GM23338 (cell line): ENCODE data around the gene GPR162. TPM values are rescaled to one million over a fixed set of nuclear protein-coding genes. Genes with fewer than 3 reads are reported as not detected.
A peak's percentile ranks its signal among the peaks of the same experiment; 100 is the strongest.

Experiments
- ATAC-seq: fragments of 200-7000 bp; cut with Tn5 transposase; 3 replicates; pipeline ENCODE4 v1.9.1; 2020
- DNase-seq: peaks from one replicate; pipeline ENCODE4 v3.0.0-alpha.2; 2015; ENCODE audit warnings: low spot score
- H2AFZ ChIP-seq: fragments of 200-600 bp; sonication (generic); 2 replicates; pipeline ENCODE4 v1.8.0; 2016; ENCODE audit warnings: antibody characterized with exemption, mild to moderate bottlenecking, moderate library complexity
- H3F3A ChIP-seq: fragments of 200-600 bp; sonication (generic); replicated peaks from 2 replicates; pipeline ENCODE4 v1.8.0; 2017; ENCODE audit warnings: antibody characterized with exemption, mixed run types, low read depth
- H3K27ac ChIP-seq: fragments of 200-600 bp; sonication (generic); 2 replicates; pipeline ENCODE4 v1.6.1; 2016; ENCODE audit warnings: low read depth
- H3K27me3 ChIP-seq: fragments of 200-600 bp; sonication (generic); 2 replicates; pipeline ENCODE4 v1.8.0; 2016; ENCODE audit warnings: mild to moderate bottlenecking, mixed run types, moderate library complexity; ENCODE audit not compliant: insufficient read depth
- H3K36me3 ChIP-seq: fragments of 200-600 bp; sonication (generic); 2 replicates; pipeline ENCODE4 v1.8.0; 2016; ENCODE audit warnings: mild to moderate bottlenecking; ENCODE audit not compliant: insufficient read depth
- H3K4me1 ChIP-seq: fragments of 200-600 bp; sonication (generic); 2 replicates; pipeline ENCODE4 v1.8.0; 2016; ENCODE audit warnings: mild to moderate bottlenecking, moderate library complexity; ENCODE audit not compliant: insufficient read depth
- H3K4me2 ChIP-seq: fragments of 200-600 bp; sonication (generic); 2 replicates; pipeline ENCODE4 v1.7.1; 2017; ENCODE audit warnings: mixed run types
- H3K4me3 ChIP-seq: fragments of 200-600 bp; sonication (generic); 2 replicates; pipeline ENCODE4 v1.6.1; 2016; ENCODE audit warnings: mixed run types
- H3K79me2 ChIP-seq: fragments of 200-600 bp; sonication (generic); replicated peaks from 2 replicates; pipeline ENCODE4 v1.8.0; 2017; ENCODE audit warnings: mild to moderate bottlenecking; ENCODE audit not compliant: insufficient read depth
- H3K9me2 ChIP-seq: fragments of 200-600 bp; sonication (generic); 2 replicates; pipeline ENCODE4 v1.8.0; 2017; ENCODE audit not compliant: insufficient read depth
- H4K20me1 ChIP-seq: fragments of 200-600 bp; sonication (generic); replicated peaks from 2 replicates; pipeline ENCODE4 v1.8.0; 2017; ENCODE audit warnings: mild to moderate bottlenecking; ENCODE audit not compliant: insufficient read depth
- H3K27ac Mint-ChIP-seq: 2 replicates; pipeline ENCODE4 v1.8.0; 2020; ENCODE audit warnings: inconsistent platforms, mild to moderate bottlenecking, moderate library complexity, mixed read lengths
- H3K27me3 Mint-ChIP-seq: 3 replicates; pipeline ENCODE4 v1.8.0; 2022; ENCODE audit warnings: low read depth, mild to moderate bottlenecking, moderate library complexity, mixed read lengths, inconsistent platforms; ENCODE audit not compliant: insufficient read depth, poor library complexity
- H3K36me3 Mint-ChIP-seq: 3 replicates; pipeline ENCODE4 v1.8.0; 2021; ENCODE audit warnings: low read depth, mild to moderate bottlenecking, inconsistent platforms, moderate library complexity, mixed read lengths
- H3K4me1 Mint-ChIP-seq: 3 replicates; pipeline ENCODE4 v1.8.0; 2020; ENCODE audit warnings: mild to moderate bottlenecking, inconsistent platforms, mixed read lengths
- H3K4me3 Mint-ChIP-seq: 3 replicates; pipeline ENCODE4 v1.8.0; 2021; ENCODE audit warnings: moderate library complexity, mild to moderate bottlenecking, inconsistent platforms, mixed read lengths
- H3K9me3 Mint-ChIP-seq: 3 replicates; pipeline ENCODE4 v1.8.0; 2020; ENCODE audit warnings: moderate library complexity, mild to moderate bottlenecking, inconsistent platforms, mixed read lengths
- CREB1 ChIP-seq: fragments of 250-450 bp; sonication (Bioruptor Pico); IDR thresholded peaks from 2 replicates; pipeline ENCODE4 v1.5.0; 2020; ENCODE audit warnings: low read depth, mild to moderate bottlenecking, moderate library complexity
- ETS1 ChIP-seq: IDR thresholded peaks from 2 replicates; pipeline ENCODE4 v1.6.1; 2016; ENCODE audit warnings: antibody characterized with exemption
- EZH2 ChIP-seq: fragments of 200-600 bp; sonication (generic); IDR thresholded peaks from one replicate; pipeline ENCODE4 v1.8.0; 2017; ENCODE audit warnings: antibody characterized with exemption, mild to moderate bottlenecking, low read depth; ENCODE audit not compliant: unreplicated experiment
- EZH2phosphoT487 ChIP-seq: fragments of 200-600 bp; sonication (generic); IDR thresholded peaks from one replicate; pipeline ENCODE4 v1.8.1; 2018; ENCODE audit warnings: antibody characterized with exemption; ENCODE audit not compliant: unreplicated experiment
- JUNB ChIP-seq: IDR thresholded peaks from one replicate; pipeline ENCODE4 v1.6.1; 2016; ENCODE audit warnings: antibody characterized with exemption; ENCODE audit not compliant: unreplicated experiment
- NANOG ChIP-seq: IDR thresholded peaks from 2 replicates; pipeline ENCODE4 v1.6.1; 2016; ENCODE audit warnings: antibody characterized with exemption, borderline replicate concordance
- POLR2AphosphoS5 ChIP-seq: IDR thresholded peaks from 2 replicates; pipeline ENCODE4 v1.6.1; 2016; ENCODE audit warnings: antibody characterized with exemption, low read depth
- STAT1 ChIP-seq: IDR thresholded peaks from one replicate; pipeline ENCODE4 v1.6.1; 2016; ENCODE audit warnings: antibody characterized with exemption; ENCODE audit not compliant: unreplicated experiment
- ZNF331 ChIP-seq: fragments of 250-450 bp; sonication (Bioruptor Pico); IDR thresholded peaks from 2 replicates; pipeline ENCODE4 v1.5.0; 2020; ENCODE audit warnings: low read depth, mild to moderate bottlenecking, moderate library complexity
- ZNF462 ChIP-seq: fragments of 250-450 bp; sonication (Bioruptor Pico); IDR thresholded peaks from 2 replicates; pipeline ENCODE4 v1.5.0; 2020; ENCODE audit warnings: mild to moderate bottlenecking, moderate library complexity
- polyA plus RNA-seq: library from polyadenylated mRNA; unstranded; fragments of >200 nt; fragmentation: Nextera tagmentation; extraction: Ambion mirVana; gene quantifications from 2 replicates; pipeline ENCODE4 v1.2.1, GENCODE V29; 2016
- total RNA-seq: library from RNA; depleted of rRNA; stranded (reverse); fragments of >200 nt; shearing (Covaris generic); gene quantifications from 2 replicates; pipeline ENCODE4 v1.2.3, GENCODE V29; 2014
- TF ChIP-seq, protein P1 (sequence below): IDR thresholded peaks from one replicate; pipeline ENCODE4 v1.6.1; 2018; ENCODE audit warnings: antibody characterized with exemption; ENCODE audit not compliant: unreplicated experiment
- TF ChIP-seq, protein P2 (sequence below), 2 experiments: fragments of 200-600 bp in 1 of 2; sonication (generic) in 1 of 2; conservative IDR thresholded peaks; 2 replicates each; pipeline versions ENCODE4 v1.5.1 to v1.6.1; 2016 to 2017; ENCODE audit warnings: antibody characterized with exemption in 2 of 2, low read depth in 2 of 2, mild to moderate bottlenecking in 2 of 2, moderate library complexity in 1 of 2

The GPR162 gene
- total and polyA plus RNA-seq, 2 experiments from 2014 or later = 4.7 to 5.0 TPM

- H3K4me3 ChIP-seq = no peak overlapping the region
- Mint-ChIP-seq H3K4me1 (peaks cover 22% of the 10 kb centered on the region), H3K27me3 (peaks cover 18% of the 10 kb centered on the region), H3K27ac (peak overlapping the region; percentile 12; the same call in 1 of the 2 replicates), H3K4me3 (no peak overlapping the region), H3K36me3 (no peaks in the 10 kb centered on the region; the same call in 2 of the 3 replicates), H3K9me3 (no peaks in the 10 kb centered on the region)
- no peaks in the 10 kb centered on the region for H3K27me3 ChIP-seq
- H3K9me2 ChIP-seq = no peaks in the 10 kb centered on the region
- H3K4me2 ChIP-seq = no peak overlapping the region
- H2AFZ ChIP-seq = peak overlapping the region; percentile 78
- H3F3A ChIP-seq = no peaks in the 10 kb centered on the region
- no peaks in the 10 kb centered on the region for H4K20me1 ChIP-seq
- no peak for TF ChIP-seq POLR2AphosphoS5
- TF ChIP-seq EZH2 = no peak
- no peak for TF ChIP-seq ZNF331 (CRISPR knock-in tag)
- no peak for TF ChIP-seq ETS1
- TF ChIP-seq ZNF462 (CRISPR knock-in tag) = no peak
- no peak for TF ChIP-seq STAT1
- TF ChIP-seq, protein P1, sequence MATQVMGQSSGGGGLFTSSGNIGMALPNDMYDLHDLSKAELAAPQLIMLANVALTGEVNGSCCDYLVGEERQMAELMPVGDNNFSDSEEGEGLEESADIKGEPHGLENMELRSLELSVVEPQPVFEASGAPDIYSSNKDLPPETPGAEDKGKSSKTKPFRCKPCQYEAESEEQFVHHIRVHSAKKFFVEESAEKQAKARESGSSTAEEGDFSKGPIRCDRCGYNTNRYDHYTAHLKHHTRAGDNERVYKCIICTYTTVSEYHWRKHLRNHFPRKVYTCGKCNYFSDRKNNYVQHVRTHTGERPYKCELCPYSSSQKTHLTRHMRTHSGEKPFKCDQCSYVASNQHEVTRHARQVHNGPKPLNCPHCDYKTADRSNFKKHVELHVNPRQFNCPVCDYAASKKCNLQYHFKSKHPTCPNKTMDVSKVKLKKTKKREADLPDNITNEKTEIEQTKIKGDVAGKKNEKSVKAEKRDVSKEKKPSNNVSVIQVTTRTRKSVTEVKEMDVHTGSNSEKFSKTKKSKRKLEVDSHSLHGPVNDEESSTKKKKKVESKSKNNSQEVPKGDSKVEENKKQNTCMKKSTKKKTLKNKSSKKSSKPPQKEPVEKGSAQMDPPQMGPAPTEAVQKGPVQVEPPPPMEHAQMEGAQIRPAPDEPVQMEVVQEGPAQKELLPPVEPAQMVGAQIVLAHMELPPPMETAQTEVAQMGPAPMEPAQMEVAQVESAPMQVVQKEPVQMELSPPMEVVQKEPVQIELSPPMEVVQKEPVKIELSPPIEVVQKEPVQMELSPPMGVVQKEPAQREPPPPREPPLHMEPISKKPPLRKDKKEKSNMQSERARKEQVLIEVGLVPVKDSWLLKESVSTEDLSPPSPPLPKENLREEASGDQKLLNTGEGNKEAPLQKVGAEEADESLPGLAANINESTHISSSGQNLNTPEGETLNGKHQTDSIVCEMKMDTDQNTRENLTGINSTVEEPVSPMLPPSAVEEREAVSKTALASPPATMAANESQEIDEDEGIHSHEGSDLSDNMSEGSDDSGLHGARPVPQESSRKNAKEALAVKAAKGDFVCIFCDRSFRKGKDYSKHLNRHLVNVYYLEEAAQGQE = no peak
- TF ChIP-seq, protein P2, sequence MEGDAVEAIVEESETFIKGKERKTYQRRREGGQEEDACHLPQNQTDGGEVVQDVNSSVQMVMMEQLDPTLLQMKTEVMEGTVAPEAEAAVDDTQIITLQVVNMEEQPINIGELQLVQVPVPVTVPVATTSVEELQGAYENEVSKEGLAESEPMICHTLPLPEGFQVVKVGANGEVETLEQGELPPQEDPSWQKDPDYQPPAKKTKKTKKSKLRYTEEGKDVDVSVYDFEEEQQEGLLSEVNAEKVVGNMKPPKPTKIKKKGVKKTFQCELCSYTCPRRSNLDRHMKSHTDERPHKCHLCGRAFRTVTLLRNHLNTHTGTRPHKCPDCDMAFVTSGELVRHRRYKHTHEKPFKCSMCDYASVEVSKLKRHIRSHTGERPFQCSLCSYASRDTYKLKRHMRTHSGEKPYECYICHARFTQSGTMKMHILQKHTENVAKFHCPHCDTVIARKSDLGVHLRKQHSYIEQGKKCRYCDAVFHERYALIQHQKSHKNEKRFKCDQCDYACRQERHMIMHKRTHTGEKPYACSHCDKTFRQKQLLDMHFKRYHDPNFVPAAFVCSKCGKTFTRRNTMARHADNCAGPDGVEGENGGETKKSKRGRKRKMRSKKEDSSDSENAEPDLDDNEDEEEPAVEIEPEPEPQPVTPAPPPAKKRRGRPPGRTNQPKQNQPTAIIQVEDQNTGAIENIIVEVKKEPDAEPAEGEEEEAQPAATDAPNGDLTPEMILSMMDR (conservative IDR thresholded peaks at IDR 0.05; ENCODE audit: low read depth in 2 of 2) = no peak
- TF ChIP-seq CREB1 = no peak
- no peak for TF ChIP-seq JUNB
- TF ChIP-seq EZH2phosphoT487 = no peak
- no peak for TF ChIP-seq NANOG
- H3K36me3 ChIP-seq = no peaks in the 10 kb centered on the region
- H3K4me1 ChIP-seq = peaks cover 8% of the 10 kb centered on the region
- peak; percentile 16 for ATAC-seq
- H3K27ac ChIP-seq = 0 out of 2 replicates have a peak overlapping the region, but pooled peaks have one; percentile 45
- H3K79me2 ChIP-seq = no peaks in the 10 kb centered on the region
- DNase-seq = no peak
Measured at GRCh38 chr12:6792522-6793201, 29.0 kb upstream of the GPR162 start.
